IMR-90 (cell line): ENCODE measurements around the gene MAMLD1. TPM values are rescaled to one million over a fixed set of nuclear protein-coding genes. Genes with fewer than 3 reads are reported as not detected.

ENCODE experiments used
- ATAC-seq: fragments of 200-7000 bp; cut with Tn5 transposase; 2 replicates; pipeline ENCODE4 v1.9.1; 2020; ENCODE audit warnings: low read depth, mild to moderate bottlenecking, moderate library complexity
- BruUV-seq: library from RNA; stranded (reverse); fragments of 400-500 nt; replicated peaks from 2 replicates; lab custom pipeline; 2021; lab: Mats Ljungman, UMichigan
- CTCF ChIA-PET: fragments of 300-600 bp; formaldehyde crosslinking; extraction: SDS; loops from one replicate; lab custom pipeline; 2021; ENCODE audit warnings: antibody characterized with exemption; lab: Yijun Ruan, JAX
- POLR2A ChIA-PET: fragments of 300-600 bp; sonication (Branson Sonifier 250); formaldehyde crosslinking; loops from one replicate; lab custom pipeline; 2022; ENCODE audit warnings: antibody characterized with exemption; ENCODE audit not compliant: unreplicated experiment; lab: Charles Lee
- DNase-seq: peaks from one replicate; pipeline ENCODE4 v3.0.0; 2013
- H2AFZ ChIP-seq: replicated peaks from 2 replicates; pipeline ENCODE3; 2013; ENCODE audit warnings: low read length, mild to moderate bottlenecking; ENCODE audit not compliant: poor library complexity
- H2AK5ac ChIP-seq: 2 replicates; pipeline ENCODE4 v1.6.1; 2013; ENCODE audit warnings: low read depth, low read length, inconsistent platforms
- H2AK9ac ChIP-seq: replicated peaks from 2 replicates; pipeline ENCODE3; 2013; ENCODE audit warnings: mild to moderate bottlenecking, low read depth, low read length, moderate library complexity; ENCODE audit not compliant: poor library complexity
- H2BK120ac ChIP-seq: 2 replicates; pipeline ENCODE4 v1.6.1; 2013; ENCODE audit warnings: low read depth, low read length, inconsistent platforms
- H2BK15ac ChIP-seq: 3 replicates; pipeline ENCODE4 v1.6.1; 2013; ENCODE audit warnings: low read depth, low read length, inconsistent platforms
- H2BK20ac ChIP-seq: 2 replicates; pipeline ENCODE4 v1.6.1; 2013; ENCODE audit warnings: low read depth, mild to moderate bottlenecking, inconsistent platforms, low read length, moderate library complexity
- H2BK5ac ChIP-seq: 2 replicates; pipeline ENCODE4 v1.6.1; 2013; ENCODE audit warnings: mild to moderate bottlenecking, low read depth, low read length, inconsistent platforms; ENCODE audit not compliant: poor library complexity, severe bottlenecking
- H3K14ac ChIP-seq: replicated peaks from 2 replicates; pipeline ENCODE4 v1.6.1; 2013; ENCODE audit warnings: low read depth, low read length, inconsistent platforms
- H3K18ac ChIP-seq: 2 replicates; pipeline ENCODE4 v1.6.1; 2013; ENCODE audit warnings: low read depth, low read length, control low read depth
- H3K23ac ChIP-seq: 2 replicates; pipeline ENCODE4 v1.6.1; 2013; ENCODE audit warnings: low read depth, low read length, inconsistent platforms
- H3K27ac ChIP-seq: 2 replicates; pipeline ENCODE4 v1.5.1; 2013; ENCODE audit warnings: mild to moderate bottlenecking, control low read depth, low read length; ENCODE audit not compliant: insufficient read depth
- H3K27me3 ChIP-seq: 2 replicates; pipeline ENCODE4 v1.6.1; 2013; ENCODE audit warnings: low read length; ENCODE audit not compliant: control insufficient read depth, insufficient read depth
- H3K36me3 ChIP-seq: 2 replicates; pipeline ENCODE4 v1.6.1; 2013; ENCODE audit warnings: low read length, mixed read lengths; ENCODE audit not compliant: control insufficient read depth, insufficient read depth
- H3K4ac ChIP-seq: 2 replicates; pipeline ENCODE4 v1.6.1; 2013; ENCODE audit warnings: low read depth, low read length, inconsistent platforms
- H3K4me1 ChIP-seq: 2 replicates; pipeline ENCODE4 v1.6.1; 2013; ENCODE audit warnings: low read length, mixed read lengths; ENCODE audit not compliant: control insufficient read depth, insufficient read depth
- H3K4me2 ChIP-seq: 2 replicates; pipeline ENCODE4 v1.6.1; 2013; ENCODE audit warnings: low read depth, mild to moderate bottlenecking, control low read depth, low read length, moderate library complexity
- H3K4me3 ChIP-seq: 2 replicates; pipeline ENCODE4 v1.5.1; 2013; ENCODE audit warnings: low read depth, mild to moderate bottlenecking, control low read depth, low read length, moderate library complexity; ENCODE audit not compliant: insufficient read depth
- H3K56ac ChIP-seq: 2 replicates; pipeline ENCODE4 v1.6.1; 2013; ENCODE audit warnings: low read length, inconsistent platforms; ENCODE audit not compliant: insufficient read depth; ENCODE audit errors: extremely low read depth
- H3K79me1 ChIP-seq, 2 experiments: 2 replicates each; pipeline ENCODE4 v1.6.1; 2013; ENCODE audit warnings: low read length in 2 of 2, inconsistent platforms in 1 of 2, low read depth in 1 of 2
- H3K9ac ChIP-seq: 2 replicates; pipeline ENCODE4 v1.6.1; 2013; ENCODE audit warnings: low read depth, low read length, control low read depth
- H3K9me1 ChIP-seq: 2 replicates; pipeline ENCODE4 v1.6.1; 2013; ENCODE audit warnings: low read length, inconsistent platforms; ENCODE audit not compliant: insufficient read depth
- H3K9me3 ChIP-seq: 2 replicates; pipeline ENCODE4 v1.6.1; 2013; ENCODE audit warnings: low read length; ENCODE audit not compliant: control insufficient read depth, insufficient read depth
- H4K20me1 ChIP-seq: 2 replicates; pipeline ENCODE4 v1.6.1; 2013; ENCODE audit warnings: low read length, inconsistent platforms; ENCODE audit not compliant: insufficient read depth
- H4K5ac ChIP-seq: 2 replicates; pipeline ENCODE4 v1.6.1; 2013; ENCODE audit warnings: mild to moderate bottlenecking, low read depth, low read length, control low read depth
- H4K8ac ChIP-seq, 2 experiments: 2 replicates each; pipeline ENCODE4 v1.6.1; 2013; ENCODE audit warnings: low read depth in 2 of 2, low read length in 2 of 2, control low read depth in 1 of 2, inconsistent platforms in 1 of 2
- H4K91ac ChIP-seq: 2 replicates; pipeline ENCODE4 v1.6.1; 2013; ENCODE audit warnings: low read depth, low read length, inconsistent platforms; ENCODE audit not compliant: insufficient read depth
- CTCF ChIP-seq: conservative IDR thresholded peaks from 2 replicates; pipeline ENCODE4 v1.5.1; 2012; ENCODE audit warnings: mild to moderate bottlenecking, low read depth, low read length, improper control_type of control experiment
- MAZ ChIP-seq: IDR thresholded peaks from 2 replicates; pipeline ENCODE4 v1.6.1; 2012; ENCODE audit warnings: low read depth, mild to moderate bottlenecking, low read length, improper control_type of control experiment, moderate library complexity, borderline replicate concordance
- MXI1 ChIP-seq: IDR thresholded peaks from 2 replicates; pipeline ENCODE4 v1.6.1; 2012; ENCODE audit warnings: low read depth, mild to moderate bottlenecking, low read length, moderate library complexity, borderline replicate concordance
- POLR2A ChIP-seq: IDR thresholded peaks from 2 replicates; pipeline ENCODE4 v1.6.1; 2012; ENCODE audit warnings: mild to moderate bottlenecking, low read depth, low read length
- RFX5 ChIP-seq: IDR thresholded peaks from 2 replicates; pipeline ENCODE4 v1.8.0; 2012; ENCODE audit warnings: low read depth, mild to moderate bottlenecking, low read length, moderate library complexity
- USF2 ChIP-seq: fragments of 150-350 bp; IDR thresholded peaks from 2 replicates; pipeline ENCODE4 v1.6.1; 2017; ENCODE audit warnings: mild to moderate bottlenecking, antibody characterized with exemption, low read length, low read depth
- WGBS, 2 experiments: methylation state at CpG; one replicate each; pipeline versions ENCODE4 v1.1.5 to v1.1.7; 2013; ENCODE audit warnings: missing lambda C conversion rate in 2 of 2; ENCODE audit not compliant: insufficient read length in 1 of 2; ENCODE audit errors: extremely low coverage in 2 of 2; 5-methylcytosine and 5-hydroxymethylcytosine counted together
- dilution Hi-C: fragments of 300-500 bp; cut with HindIII; formaldehyde crosslinking; loops from one replicate; pipeline ENCODE4 v1.14.3; 2018; ENCODE audit warnings: low sequenced_read_pairs; ENCODE audit not compliant: unreplicated experiment
- in situ Hi-C: fragments of 300-500 bp; cut with MboI; formaldehyde crosslinking; loops from 3 replicates; pipeline ENCODE4 v1.14.3; 2019; ENCODE audit warnings: low sequenced_read_pairs, inconsistent platforms, mixed read lengths
- intact Hi-C: fragments of 100-400 bp; cut with micrococcal nuclease; formaldehyde crosslinking; loops from 2 replicates; pipeline ENCODE4 v1.10.0; 2022
- polyA plus RNA-seq, 3 experiments: library from polyadenylated mRNA; depleted of rRNA; stranded (reverse); fragments of >200 nt; gene quantifications; 2 replicates each; pipeline ENCODE4 v1.2.3, GENCODE V29; 2012; ENCODE audit warnings: low replicate concordance in 1 of 3
- total RNA-seq: library from RNA; depleted of rRNA; stranded (reverse); fragments of >200 nt; gene quantifications from 2 replicates; pipeline ENCODE4 v1.2.3, GENCODE V29; 2012

Gene MAMLD1
- total and polyA plus RNA-seq, 2 of the 4 experiments (the other 2 are of a cell fraction): 1.4 to 11.0 TPM

- POLR2A ChIA-PET: no interaction called here
- no CpG with 5 or more reads among the region's 5 CpGs for WGBS, 2 experiments
- no peaks in the 10 kb centered on the region; the same call in 1 of the 2 replicates for H3K4me1 ChIP-seq
Observed at GRCh38 chrX:150408007-150408406, 44.9 kb downstream of the MAMLD1 start.

More at GRCh38 chrX:150408007-150408406, 44.9 kb downstream of the MAMLD1 start:
- H3K9me3 ChIP-seq: no peaks in the 10 kb centered on the region
- no peak overlapping the region for H3K9ac ChIP-seq
- no peak for DNase-seq
- no peak overlapping the region for H4K5ac ChIP-seq
- no peak overlapping the region for H3K14ac ChIP-seq
- peaks cover 8% of the 10 kb centered on the region; the same call in 1 of the 2 replicates for H3K9me1 ChIP-seq
- no peak overlapping the region for H3K27ac ChIP-seq
- CTCF ChIA-PET: interaction anchor here (0.6 kb wide), 1 partner anchor 81 kb away, joined by 3 read pairs; no protein-coding TSS in a partner anchor
- no peak overlapping the region for H2AK5ac ChIP-seq
- no peak overlapping the region for H3K4me3 ChIP-seq
- H2BK15ac ChIP-seq: no peak overlapping the region
- H4K20me1 ChIP-seq: peaks cover 15% of the 10 kb centered on the region; the same call in 1 of the 2 replicates
- in situ Hi-C loops: no loop called here
- H2AFZ ChIP-seq: no peak overlapping the region
- BruUV-seq: no TSS peak
- dilution Hi-C loops: no loop called here
- H3K4me2 ChIP-seq: no peak overlapping the region
- no peak overlapping the region for H3K23ac ChIP-seq
- no peaks in the 10 kb centered on the region for H3K27me3 ChIP-seq
- H2AK9ac ChIP-seq: no peak overlapping the region
- H3K79me1 ChIP-seq: peaks cover 5 to 32% of the 10 kb centered on the region in 2 experiments; a peak in 1 of 4 replicates
- H3K36me3 ChIP-seq: no peaks in the 10 kb centered on the region
- H2BK5ac ChIP-seq: no peak overlapping the region
- TF ChIP-seq MXI1 (no peak), RFX5 (no peak), MAZ (no peak), USF2 (no peak), CTCF (no peak), POLR2A (no peak)
- no peak overlapping the region for H3K4ac ChIP-seq
- intact Hi-C loops: no loop called here
- no peak overlapping the region for H3K18ac ChIP-seq
- H3K56ac ChIP-seq: no peak overlapping the region
- ATAC-seq: no peak
- no peak overlapping the region for H4K91ac ChIP-seq
- H2BK120ac ChIP-seq: no peak overlapping the region
- no peak overlapping the region for H4K8ac ChIP-seq
- no peak overlapping the region for H2BK20ac ChIP-seq
